Panc1 (cell line): Measurements from ENCODE around the gene TADA2B. TPM values are rescaled to one million over a fixed set of nuclear protein-coding genes. Genes with fewer than 3 reads are reported as not detected.
A peak's percentile ranks its signal among the peaks of the same experiment; 100 is the strongest.

Experiments used
- ATAC-seq: fragments of 200-7000 bp; cut with Tn5 transposase; 2 replicates; pipeline ENCODE4 v1.9.1; 2020; ENCODE audit warnings: mild to moderate bottlenecking, moderate library complexity
- BruUV-seq: library from RNA; stranded (reverse); fragments of 400-500 nt; replicated peaks from 2 replicates; lab custom pipeline; 2021; lab: Mats Ljungman, UMichigan
- CTCF ChIA-PET: fragments of 300-600 bp; sonication (Branson Sonifier 250); formaldehyde crosslinking; loops from one replicate; lab custom pipeline; 2022; ENCODE audit warnings: antibody characterized with exemption; lab: Charles Lee
- POLR2A ChIA-PET: fragments of 300-600 bp; sonication (Branson Sonifier 250); formaldehyde crosslinking; loops from one replicate; lab custom pipeline; 2022; ENCODE audit warnings: antibody characterized with exemption; lab: Charles Lee
- DNase-seq: peaks from one replicate; pipeline ENCODE4 v3.0.0-alpha.2; 2010; ENCODE audit warnings: low read depth, low spot score
- H3K27ac ChIP-seq: 2 replicates; pipeline ENCODE4 v1.5.1; 2011; ENCODE audit warnings: mild to moderate bottlenecking, low read length, inconsistent platforms
- H3K27me3 ChIP-seq: fragments of 200-500 bp; sonication (Bioruptor generic); 2 replicates; pipeline ENCODE4 v1.6.0; 2014; ENCODE audit warnings: low read length, inconsistent platforms; ENCODE audit not compliant: control insufficient read depth, insufficient read depth
- H3K36me3 ChIP-seq: fragments of 200-500 bp; sonication (Bioruptor generic); 2 replicates; pipeline ENCODE4 v1.5.1; 2014; ENCODE audit warnings: inconsistent platforms, mild to moderate bottlenecking, low read length, moderate library complexity; ENCODE audit not compliant: control insufficient read depth, insufficient read depth
- H3K4me1 ChIP-seq: 2 replicates; pipeline ENCODE4 v1.5.1; 2011; ENCODE audit warnings: inconsistent platforms, mild to moderate bottlenecking, low read length, moderate library complexity; ENCODE audit not compliant: control insufficient read depth, insufficient read depth
- H3K4me3 ChIP-seq, 2 experiments: 2 replicates each; pipeline ENCODE4 v1.5.1; 2011 to 2012; ENCODE audit warnings: low read depth in 2 of 2, low read length in 2 of 2, mild to moderate bottlenecking in 2 of 2, inconsistent platforms in 1 of 2, moderate library complexity in 1 of 2
- H3K9me3 ChIP-seq: fragments of 200-500 bp; sonication (Bioruptor generic); 2 replicates; pipeline ENCODE4 v1.5.1; 2014; ENCODE audit warnings: low read depth, mild to moderate bottlenecking, inconsistent platforms, low read length, moderate library complexity; ENCODE audit not compliant: control insufficient read depth, insufficient read depth
- CTCF ChIP-seq: fragments of 450-650 bp; IDR thresholded peaks from 2 replicates; pipeline ENCODE4 v1.5.1; 2017; ENCODE audit warnings: mild to moderate bottlenecking
- POLR2AphosphoS5 ChIP-seq: IDR thresholded peaks from 2 replicates; pipeline ENCODE4 v1.6.1; 2012; ENCODE audit warnings: mild to moderate bottlenecking, low read depth, low read length, moderate library complexity
- REST ChIP-seq, 2 experiments: IDR thresholded peaks; 2 replicates each; pipeline ENCODE4 v1.6.1; 2011 to 2012; ENCODE audit warnings: low read depth in 2 of 2, control low read depth in 1 of 2, low read length in 1 of 2, mild to moderate bottlenecking in 1 of 2, moderate library complexity in 1 of 2; ENCODE audit not compliant: insufficient read depth in 1 of 2
- SIN3A ChIP-seq: IDR thresholded peaks from 2 replicates; pipeline ENCODE4 v1.6.1; 2012; ENCODE audit warnings: low read depth, mild to moderate bottlenecking, low read length, moderate library complexity, borderline replicate concordance; ENCODE audit not compliant: insufficient read depth
- TCF7L2 ChIP-seq: IDR thresholded peaks from 2 replicates; pipeline ENCODE4 v1.6.1; 2011; ENCODE audit warnings: mild to moderate bottlenecking, low read depth, low read length, inconsistent platforms
- in situ Hi-C: cut with HindIII; loops from 2 replicates; pipeline ENCODE4 v1.10.0; 2016; ENCODE audit warnings: low sequenced_read_pairs, low pct_unique_long_range_greater_than_20kb
- intact Hi-C: fragments of 100-400 bp; cut with micrococcal nuclease; formaldehyde crosslinking; loops from one replicate; pipeline ENCODE4 v1.10.0; 2022; ENCODE audit not compliant: unreplicated experiment
- total RNA-seq: library from RNA; stranded (reverse); gene quantifications from one replicate; pipeline ENCODE4 v1.2.1, GENCODE V29; 2021; ENCODE audit not compliant: unreplicated experiment

Gene TADA2B
- total RNA-seq, 1 experiment from 2014 or later = 17.6 TPM

- Histone ChIP-seq H3K27ac (peak overlapping the region; percentile 39; the same call in 1 of the 2 replicates), H3K4me3 (peak overlapping the region; percentile 66 to 69), H3K27me3 (no peaks in the 10 kb centered on the region), H3K9me3 (no peaks in the 10 kb centered on the region), H3K36me3 (no peaks in the 10 kb centered on the region), H3K4me1 (peaks cover 30% of the 10 kb centered on the region)
- intact Hi-C loops (no loop called here), in situ Hi-C loops (no loop called here)
- peak; percentile 53 for DNase-seq
- ChIA-PET POLR2A (no interaction called here), CTCF (interaction anchor here (0.6 kb wide), 4 partner anchors 9 to 39 kb away, joined by 3 to 10 read pairs (median 5); partner anchors contain the start of gene GRPEL1)
- BruUV-seq = no TSS peak
- ATAC-seq = peak; percentile 93
- TF ChIP-seq CTCF = 0 out of 2 replicates have a peak, but pooled peaks have one; percentile 83
- peak; percentile 97 for TF ChIP-seq SIN3A
- TF ChIP-seq POLR2AphosphoS5 = no peak
- no peak for TF ChIP-seq REST (IDR thresholded peaks at IDR 0.05; ENCODE audit: insufficient read depth in 1 of 2, low read depth in 2 of 2, low read length in 1 of 2)
- no peak for TF ChIP-seq TCF7L2
These were observed 479 bp upstream of the TADA2B start for GRCh38 chr4:7042503-7043283.

GRCh38 chr4:7044137-7044930 lies 1.2 kb downstream of the TADA2B start:
- intact Hi-C loops (no loop called here), in situ Hi-C loops (no loop called here)
- TF ChIP-seq CTCF (no peak), TCF7L2 (no peak), POLR2AphosphoS5 (no peak), SIN3A (no peak), REST (IDR thresholded peaks at IDR 0.05; ENCODE audit: insufficient read depth in 1 of 2, low read depth in 2 of 2, low read length in 1 of 2) (no peak)
- POLR2A ChIA-PET = no interaction called here
- Histone ChIP-seq H3K4me1 (peaks cover 30% of the 10 kb centered on the region), H3K9me3 (no peaks in the 10 kb centered on the region), H3K36me3 (no peaks in the 10 kb centered on the region), H3K27me3 (no peaks in the 10 kb centered on the region), H3K4me3 (peak overlapping the region; percentile 76 to 80), H3K27ac (peak overlapping the region; percentile 81)
- DNase-seq (no peak), ATAC-seq (no peak)
- CTCF ChIA-PET = no interaction called here
- no TSS peak for BruUV-seq
